ENCODE results near the gene NUPR1.
A peak's percentile ranks its signal among the peaks of the same experiment; 100 is the strongest.
"Not testable (repeated sequence)": the region's sequence is repeated elsewhere in the genome, so short reads cannot be mapped to it uniquely, and the experiment has no call there.

NUPR1 gene

GRCh38 chr16:28498666-28499381 is 40.0 kb downstream of the NUPR1 start:
- no peak for DNase-seq (ENCODE audit: low read depth in 3 of 3)

GRCh38 chr16:28497861-28498599 is 40.7 kb downstream of the NUPR1 start:
- DNase-seq (ENCODE audit: low read depth in 3 of 3), result no peak

GRCh38 chr16:28497386-28497785 is 41.4 kb downstream of the NUPR1 start:
- no peak for DNase-seq (ENCODE audit: low read depth in 3 of 3)

- no peak for DNase-seq (ENCODE audit: low read depth in 3 of 3)
Observed at GRCh38 chr16:28496844-28497243, 41.9 kb downstream of the NUPR1 start.

GRCh38 chr16:28495795-28496749 is 42.7 kb downstream of the NUPR1 start:
- DNase-seq (ENCODE audit: low read depth in 3 of 3), result no peak

- DNase-seq (ENCODE audit: low read depth in 3 of 3), result no peak
Observed at GRCh38 chr16:28495098-28495793, 43.5 kb downstream of the NUPR1 start.

GRCh38 chr16:28494121-28494851 is 44.5 kb downstream of the NUPR1 start, which contains the start of gene APOBR:
Gene APOBR, plus strand, starts transcription at chr16:28494643. Its CDS starts 39 bp downstream, at chr16:28494682.
- peak; percentile 73 to 83 (median 73) for DNase-seq (ENCODE audit: low read depth in 3 of 3)

GRCh38 chr16:28492511-28492910 is 46.3 kb downstream of the NUPR1 start:
- DNase-seq (ENCODE audit: low read depth in 3 of 3), result no peak

- DNase-seq (ENCODE audit: low read depth in 3 of 3), result peak; percentile 74 to 83 (median 83)
Observed at GRCh38 chr16:28491970-28492474, 46.8 kb downstream of the NUPR1 start, which contains the start of gene CLN3. Gene CLN3, minus strand, starts transcription at chr16:28492074. Its CDS starts 315 bp downstream, at chr16:28491759.

- no peak for DNase-seq (ENCODE audit: low read depth in 3 of 3)
Observed at GRCh38 chr16:28491230-28491969, 47.4 kb downstream of the NUPR1 start.

GRCh38 chr16:28486266-28486665 is 52.5 kb downstream of the NUPR1 start:
- DNase-seq (ENCODE audit: low read depth in 3 of 3), result no peak

GRCh38 chr16:28483361-28483760 is 55.4 kb downstream of the NUPR1 start:
- not testable (repeated sequence) for DNase-seq (ENCODE audit: low read depth in 3 of 3)
